LoVo (cell line): ENCODE data around the gene SLC22A4.

ENCODE experiments used
- DNase-seq: peaks from one replicate; pipeline ENCODE4 v3.0.0-alpha.2; 2016; ENCODE audit warnings: low spot score

SLC22A4 gene

DNA sequence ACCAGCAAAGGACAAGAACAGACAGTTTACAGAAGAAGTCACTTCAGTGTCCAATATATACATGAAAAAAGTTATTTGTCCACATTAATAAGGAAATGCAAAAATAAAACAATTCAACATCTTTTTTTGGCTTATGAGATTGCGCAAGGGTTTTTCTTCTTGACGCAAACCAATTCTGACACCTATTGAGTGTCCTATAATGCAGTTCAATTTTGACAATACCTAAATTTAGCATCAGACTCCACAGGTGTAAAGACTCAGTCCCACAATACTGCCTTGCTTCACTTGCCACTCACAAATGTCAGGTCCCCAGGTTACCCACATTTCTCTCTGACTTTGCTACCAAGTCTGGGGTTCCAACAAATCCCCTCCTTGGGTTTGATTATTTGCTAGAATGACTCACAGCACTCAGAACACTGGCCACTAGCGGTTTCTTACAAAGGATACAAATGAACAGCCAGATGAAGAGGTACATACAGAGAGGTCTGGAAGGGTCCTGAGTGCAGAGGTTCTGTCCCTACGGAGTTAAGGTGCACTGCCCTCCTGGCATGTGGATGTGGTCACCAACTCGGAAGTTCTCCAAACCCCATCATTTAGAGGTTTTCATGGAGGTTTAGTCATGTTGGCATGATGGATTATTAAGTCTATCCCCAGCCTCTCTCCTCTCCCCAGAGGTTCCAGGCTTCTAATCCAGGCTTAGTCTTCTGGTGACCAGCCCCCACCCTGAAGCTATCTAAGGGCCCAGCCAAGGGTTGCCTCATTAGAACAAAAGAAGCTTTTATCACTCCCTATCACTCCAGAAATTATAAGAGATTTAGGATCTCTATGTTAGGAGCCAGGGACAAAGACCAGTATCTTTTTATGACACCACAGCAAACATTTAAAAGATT, 48.3 kb downstream of the SLC22A4 start:
- no peak for DNase-seq

DNA sequence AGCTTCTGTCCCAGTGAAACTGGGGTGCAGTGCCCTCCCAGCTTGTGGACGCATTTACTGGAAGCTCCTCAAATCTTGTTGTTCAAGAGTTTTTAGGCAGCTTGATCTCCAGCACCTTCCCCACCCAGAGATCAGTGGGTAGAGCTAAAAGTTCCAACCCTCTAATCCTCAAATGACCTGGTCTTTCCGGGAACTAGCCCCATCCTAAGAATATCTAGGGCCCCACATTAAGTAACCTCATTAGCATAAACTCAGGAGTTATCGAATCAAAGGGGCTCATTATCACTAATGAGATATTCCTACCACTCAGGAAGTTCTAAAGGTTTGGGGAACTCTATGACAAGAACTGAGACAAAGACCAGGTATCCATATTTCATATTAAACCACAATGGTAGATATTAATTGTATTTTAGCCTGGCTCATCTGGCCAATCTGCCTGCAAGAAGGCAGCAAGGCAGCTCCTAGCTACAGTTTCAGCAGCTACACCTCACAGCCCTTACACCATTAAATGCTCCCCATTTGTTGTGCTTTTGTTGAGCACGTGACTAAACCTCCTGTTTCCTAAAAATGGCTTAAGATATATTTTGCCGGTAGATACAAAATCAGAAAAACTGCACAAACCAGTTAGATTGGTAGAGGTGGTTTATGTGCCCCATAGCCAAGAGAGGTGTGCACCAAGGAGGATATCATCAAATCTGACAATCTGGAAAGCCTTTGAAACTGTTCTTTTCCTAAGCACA, 50.8 kb downstream of the SLC22A4 start:
- DNase-seq = no peak

- DNase-seq = no peak
Measured at GRCh38 chr5:132353486-132353995, 59.3 kb downstream of the SLC22A4 start.

GRCh38 chr5:132354381-132355139, 60.4 kb downstream of the SLC22A4 start:
- DNase-seq = no peak

- no peak for DNase-seq
Measured at GRCh38 chr5:132355140-132355765, 61.1 kb downstream of the SLC22A4 start.

GRCh38 chr5:132358775-132359174, 64.6 kb downstream of the SLC22A4 start:
- DNase-seq = no peak

- no peak for DNase-seq
Measured at GRCh38 chr5:132362086-132362485, 67.9 kb downstream of the SLC22A4 start.

GRCh38 chr5:132363431-132364112, 69.4 kb downstream of the SLC22A4 start:
- peak; percentile 43 for DNase-seq

- no peak for DNase-seq
Measured at GRCh38 chr5:132364319-132364718, 70.1 kb downstream of the SLC22A4 start.

DNA sequence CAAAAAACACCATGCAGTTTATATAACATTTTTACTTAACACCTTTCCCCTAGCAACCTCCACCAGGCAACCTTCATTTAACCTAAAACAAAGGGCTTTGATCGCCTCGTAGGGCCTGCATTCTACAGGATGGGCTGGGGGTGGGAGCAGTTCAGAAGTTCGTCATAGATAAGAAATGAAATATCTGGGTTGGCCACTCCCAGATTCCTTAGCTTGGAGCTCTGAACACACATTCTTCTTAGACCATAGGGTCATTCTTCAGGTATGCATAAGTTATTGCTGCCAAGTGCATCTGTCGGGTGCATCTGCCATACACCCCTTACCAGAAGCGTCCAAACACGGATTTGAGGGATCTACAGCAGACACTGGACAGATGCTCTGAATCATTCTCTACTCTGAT, 71.0 kb downstream of the SLC22A4 start:
- DNase-seq = peak; percentile 74

DNA sequence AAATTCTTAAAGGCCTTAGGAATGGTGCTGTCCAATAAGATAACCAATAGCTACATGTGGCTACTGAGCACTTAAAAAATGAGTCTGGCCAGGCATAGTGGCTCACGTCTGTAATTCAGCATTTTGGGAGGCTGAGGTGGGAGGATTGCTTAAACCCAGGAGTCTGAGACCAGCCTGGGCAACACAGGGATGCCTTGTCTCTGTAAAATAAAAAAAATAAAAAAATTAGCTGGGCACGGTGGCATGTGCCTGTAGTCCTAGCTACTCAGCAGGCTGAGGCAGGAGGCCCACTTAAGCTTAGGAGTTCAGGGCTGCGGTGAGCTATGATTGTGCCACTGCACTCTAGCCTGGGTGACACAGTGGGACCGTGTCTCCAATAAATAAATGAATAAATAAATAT, 74.0 kb downstream of the SLC22A4 start:
- DNase-seq = no peak

- no peak for DNase-seq
Measured at GRCh38 chr5:132369007-132369473, 74.8 kb downstream of the SLC22A4 start.

DNA sequence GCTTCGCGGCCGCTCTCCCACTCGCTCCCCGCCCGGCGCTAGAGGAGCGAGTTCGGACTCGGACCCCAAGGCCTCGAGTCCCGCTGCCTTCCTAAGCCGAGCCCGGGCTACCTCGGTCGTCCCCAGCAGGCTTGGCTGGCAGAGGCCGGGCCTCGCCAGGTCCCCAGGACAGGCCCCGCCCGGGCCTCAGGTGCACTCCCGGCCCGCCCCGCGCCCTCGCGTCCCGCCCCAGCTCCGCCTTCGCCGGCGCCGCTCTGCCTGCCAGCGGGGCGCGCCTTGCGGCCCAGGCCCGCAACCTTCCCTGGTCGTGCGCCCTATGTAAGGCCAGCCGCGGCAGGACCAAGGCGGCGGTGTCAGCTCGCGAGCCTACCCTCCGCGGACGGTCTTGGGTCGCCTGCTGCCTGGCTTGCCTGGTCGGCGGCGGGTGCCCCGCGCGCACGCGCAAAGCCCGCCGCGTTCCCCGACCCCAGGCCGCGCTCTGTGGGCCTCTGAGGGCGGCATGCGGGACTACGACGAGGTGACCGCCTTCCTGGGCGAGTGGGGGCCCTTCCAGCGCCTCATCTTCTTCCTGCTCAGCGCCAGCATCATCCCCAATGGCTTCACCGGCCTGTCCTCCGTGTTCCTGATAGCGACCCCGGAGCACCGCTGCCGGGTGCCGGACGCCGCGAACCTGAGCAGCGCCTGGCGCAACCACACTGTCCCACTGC, 75.4 kb downstream of the SLC22A4 start, which contains the start of gene SLC22A5:
SLC22A5 (plus strand) TSS at position 237 of the 707 bp plus-strand sequence; CDS start at position 500, 263 bp downstream.
- peak; percentile 84 for DNase-seq

DNA sequence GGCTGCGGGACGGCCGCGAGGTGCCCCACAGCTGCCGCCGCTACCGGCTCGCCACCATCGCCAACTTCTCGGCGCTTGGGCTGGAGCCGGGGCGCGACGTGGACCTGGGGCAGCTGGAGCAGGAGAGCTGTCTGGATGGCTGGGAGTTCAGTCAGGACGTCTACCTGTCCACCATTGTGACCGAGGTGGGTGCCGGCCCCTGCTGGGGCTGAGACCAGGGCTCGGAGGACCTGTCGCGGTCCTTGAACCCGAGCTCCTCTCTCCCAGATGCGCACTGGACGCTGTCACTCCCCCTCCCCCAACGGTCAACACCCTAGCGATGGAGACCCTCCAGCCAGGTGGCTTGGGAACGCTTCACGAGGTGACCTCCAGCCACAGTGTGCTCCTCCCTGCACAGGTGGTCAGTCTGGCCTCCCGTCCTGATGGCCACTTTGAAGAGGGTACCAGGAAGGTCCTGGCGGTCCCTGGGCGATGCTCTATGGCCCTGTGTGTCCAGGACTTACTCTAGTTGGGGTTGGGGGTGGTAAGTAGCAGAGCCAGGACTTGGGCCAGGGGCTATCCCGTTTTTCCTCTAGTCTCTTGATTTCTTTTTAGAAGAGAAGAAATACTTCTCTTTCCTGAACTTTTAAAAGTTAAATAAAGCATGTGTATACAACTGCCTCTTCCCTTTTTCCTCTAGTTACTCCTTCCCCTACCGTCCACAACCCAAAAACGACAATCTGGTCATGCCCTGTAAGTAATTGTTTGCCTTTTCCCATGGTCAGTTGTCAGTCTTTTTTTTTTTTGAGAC, 76.2 kb downstream of the SLC22A4 start:
- DNase-seq = no peak

DNA sequence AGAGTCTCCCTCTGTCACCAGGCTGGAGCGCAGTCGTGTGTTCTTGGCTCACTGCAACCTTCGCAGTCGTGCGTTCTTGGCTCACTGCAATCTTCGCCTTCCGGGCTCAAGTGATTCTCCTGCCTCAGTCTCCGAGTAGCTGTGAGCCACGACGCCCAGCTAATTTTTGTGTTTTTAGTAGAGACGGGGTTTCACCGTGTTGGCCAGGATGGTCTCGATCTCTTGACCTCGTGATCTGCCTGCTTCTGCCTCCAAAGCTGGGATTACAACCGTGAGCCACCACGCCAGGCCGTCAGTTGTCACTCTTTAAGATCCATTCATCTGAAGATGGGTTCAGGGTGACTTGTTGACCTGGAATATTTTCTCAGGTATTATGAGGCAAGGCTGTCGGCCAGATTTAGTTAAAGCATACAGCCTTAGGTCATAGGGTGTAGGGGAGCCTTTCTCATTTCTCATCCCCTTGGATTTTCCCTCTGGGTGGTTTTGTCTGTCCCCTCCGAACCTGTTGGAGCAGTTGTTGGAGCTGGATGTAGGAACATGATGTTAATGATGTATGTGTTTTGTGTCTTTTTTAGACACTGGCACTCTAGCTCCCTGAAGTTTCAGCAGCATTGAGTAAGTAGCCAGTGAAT, 76.9 kb downstream of the SLC22A4 start:
- no peak for DNase-seq

- DNase-seq = no peak
Measured at GRCh38 chr5:132371603-132371994, 77.4 kb downstream of the SLC22A4 start.

DNA sequence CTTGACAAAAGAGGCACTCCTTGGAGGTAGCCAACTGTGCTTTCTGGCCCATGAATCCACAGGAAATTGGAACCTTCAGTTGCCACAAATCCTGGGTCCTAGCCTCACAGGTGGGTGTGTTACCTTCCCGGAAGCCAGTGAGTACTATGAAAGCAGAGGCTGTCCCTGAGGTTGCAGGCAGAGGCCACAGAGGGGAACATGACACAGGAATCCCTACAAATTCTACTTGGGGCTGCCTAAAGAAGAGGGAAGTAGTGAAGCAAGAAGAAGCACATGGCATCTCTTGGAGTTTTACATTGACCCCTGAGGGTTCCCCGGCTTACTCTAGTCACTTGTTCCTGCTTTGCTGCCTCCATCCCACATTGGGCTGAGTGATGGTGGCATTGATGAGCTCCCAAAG, 77.9 kb downstream of the SLC22A4 start:
- no peak for DNase-seq

GRCh38 chr5:132372542-132372941, 78.3 kb downstream of the SLC22A4 start:
- no peak for DNase-seq

- no peak for DNase-seq
Measured at GRCh38 chr5:132375957-132376356, 81.8 kb downstream of the SLC22A4 start.
